ENCODE results near the gene LURAP1L.

LURAP1L gene

DNA sequence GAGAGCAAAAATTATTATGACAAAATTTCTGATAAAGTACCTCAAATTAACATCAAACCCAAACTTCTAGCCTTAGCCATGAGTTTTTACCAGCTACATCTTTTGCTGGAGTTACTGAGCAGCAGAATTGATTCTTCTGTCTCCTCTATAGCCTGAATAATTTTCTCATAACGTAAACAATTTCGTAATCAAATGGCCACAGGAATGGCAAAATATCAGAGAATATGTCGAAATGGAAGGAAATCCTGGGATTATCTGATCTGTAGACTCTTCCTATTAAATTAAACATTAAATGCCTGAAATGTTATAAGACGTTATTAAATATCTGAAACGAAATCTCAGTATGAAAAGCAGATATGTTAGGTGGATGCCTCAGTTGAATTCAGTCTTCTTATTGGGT, 41.1 kb downstream of the LURAP1L start:
- TF ChIP-seq, protein P1, sequence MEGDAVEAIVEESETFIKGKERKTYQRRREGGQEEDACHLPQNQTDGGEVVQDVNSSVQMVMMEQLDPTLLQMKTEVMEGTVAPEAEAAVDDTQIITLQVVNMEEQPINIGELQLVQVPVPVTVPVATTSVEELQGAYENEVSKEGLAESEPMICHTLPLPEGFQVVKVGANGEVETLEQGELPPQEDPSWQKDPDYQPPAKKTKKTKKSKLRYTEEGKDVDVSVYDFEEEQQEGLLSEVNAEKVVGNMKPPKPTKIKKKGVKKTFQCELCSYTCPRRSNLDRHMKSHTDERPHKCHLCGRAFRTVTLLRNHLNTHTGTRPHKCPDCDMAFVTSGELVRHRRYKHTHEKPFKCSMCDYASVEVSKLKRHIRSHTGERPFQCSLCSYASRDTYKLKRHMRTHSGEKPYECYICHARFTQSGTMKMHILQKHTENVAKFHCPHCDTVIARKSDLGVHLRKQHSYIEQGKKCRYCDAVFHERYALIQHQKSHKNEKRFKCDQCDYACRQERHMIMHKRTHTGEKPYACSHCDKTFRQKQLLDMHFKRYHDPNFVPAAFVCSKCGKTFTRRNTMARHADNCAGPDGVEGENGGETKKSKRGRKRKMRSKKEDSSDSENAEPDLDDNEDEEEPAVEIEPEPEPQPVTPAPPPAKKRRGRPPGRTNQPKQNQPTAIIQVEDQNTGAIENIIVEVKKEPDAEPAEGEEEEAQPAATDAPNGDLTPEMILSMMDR (conservative IDR thresholded peaks at IDR 0.05; ENCODE audit: low read length), result no peak
- no peak for TF ChIP-seq EZH2phosphoT487 (IDR thresholded peaks at IDR 0.05; ENCODE audit: borderline replicate concordance)
- no peaks in the 10 kb centered on the region for H3K79me2 ChIP-seq (ENCODE audit: insufficient read depth, low read length)
- no peak overlapping the region for H2AFZ ChIP-seq (ENCODE audit: low read length)
- H3K9me2 ChIP-seq (replicated peaks; ENCODE audit: low read depth, low read length), result no peaks in the 10 kb centered on the region
- no peak overlapping the region for H3K9ac ChIP-seq (ENCODE audit: low read depth, low read length, poor library complexity, severe bottlenecking)
- H4K20me1 ChIP-seq (ENCODE audit: insufficient read depth, low read length, poor library complexity, severe bottlenecking), result no peaks in the 10 kb centered on the region
- H3K4me2 ChIP-seq (ENCODE audit: low read depth, low read length, poor library complexity, severe bottlenecking), result no peak overlapping the region
- no peaks in the 10 kb centered on the region for H3K9me3 ChIP-seq (ENCODE audit: insufficient read depth, low read depth, low read length)
- H3K4me1 ChIP-seq (ENCODE audit: insufficient read depth, low read length, poor library complexity, severe bottlenecking), result no peaks in the 10 kb centered on the region
- no peaks in the 10 kb centered on the region for H3K36me3 ChIP-seq (ENCODE audit: insufficient read depth, low read length)
- H3K4me3 ChIP-seq (ENCODE audit: low read length, poor library complexity, severe bottlenecking), result no peak overlapping the region
- H3K27me3 ChIP-seq (ENCODE audit: insufficient read depth, low read length, poor library complexity, severe bottlenecking), result no peaks in the 10 kb centered on the region
- no peaks in the 10 kb centered on the region for H3F3A ChIP-seq (ENCODE audit: low read depth)

DNA sequence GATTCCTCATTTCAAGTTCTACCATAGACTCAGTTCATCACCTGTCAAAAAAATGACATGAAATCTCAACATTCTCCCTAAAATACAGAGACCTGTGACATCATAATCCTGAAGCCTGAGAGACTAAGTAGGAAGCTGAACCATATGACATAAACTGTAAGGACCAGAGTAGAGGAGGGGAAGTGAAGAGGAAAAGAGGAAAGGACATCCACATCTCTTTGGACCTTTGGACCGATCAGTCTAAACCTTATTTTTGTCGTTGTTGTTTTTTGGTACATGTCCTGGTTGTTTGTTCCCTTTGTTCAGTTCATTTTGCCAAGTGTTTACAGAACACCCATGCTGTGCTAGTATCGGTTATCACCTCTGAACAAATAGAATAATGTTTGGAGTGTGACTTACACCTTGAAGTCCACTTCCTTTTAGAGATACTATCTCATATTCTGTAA, 41.9 kb downstream of the LURAP1L start:
- Histone ChIP-seq H3K9ac (ENCODE audit: low read depth, low read length, poor library complexity, severe bottlenecking) (no peak overlapping the region), H2AFZ (ENCODE audit: low read length) (no peak overlapping the region), H3K36me3 (ENCODE audit: insufficient read depth, low read length) (no peaks in the 10 kb centered on the region), H3K9me3 (ENCODE audit: insufficient read depth, low read depth, low read length) (no peaks in the 10 kb centered on the region), H3K4me3 (ENCODE audit: low read length, poor library complexity, severe bottlenecking) (no peak overlapping the region), H3K27me3 (ENCODE audit: insufficient read depth, low read length, poor library complexity, severe bottlenecking) (no peaks in the 10 kb centered on the region), H3K9me2 (replicated peaks; ENCODE audit: low read depth, low read length) (no peaks in the 10 kb centered on the region), H3F3A (ENCODE audit: low read depth) (no peaks in the 10 kb centered on the region), H3K4me2 (ENCODE audit: low read depth, low read length, poor library complexity, severe bottlenecking) (no peak overlapping the region), H3K4me1 (ENCODE audit: insufficient read depth, low read length, poor library complexity, severe bottlenecking) (no peaks in the 10 kb centered on the region), H4K20me1 (ENCODE audit: insufficient read depth, low read length, poor library complexity, severe bottlenecking) (no peaks in the 10 kb centered on the region), H3K79me2 (ENCODE audit: insufficient read depth, low read length) (no peaks in the 10 kb centered on the region)
- TF ChIP-seq, protein P1 (conservative IDR thresholded peaks at IDR 0.05; ENCODE audit: low read length), result no peak
- no peak for TF ChIP-seq EZH2phosphoT487 (IDR thresholded peaks at IDR 0.05; ENCODE audit: borderline replicate concordance)

DNA sequence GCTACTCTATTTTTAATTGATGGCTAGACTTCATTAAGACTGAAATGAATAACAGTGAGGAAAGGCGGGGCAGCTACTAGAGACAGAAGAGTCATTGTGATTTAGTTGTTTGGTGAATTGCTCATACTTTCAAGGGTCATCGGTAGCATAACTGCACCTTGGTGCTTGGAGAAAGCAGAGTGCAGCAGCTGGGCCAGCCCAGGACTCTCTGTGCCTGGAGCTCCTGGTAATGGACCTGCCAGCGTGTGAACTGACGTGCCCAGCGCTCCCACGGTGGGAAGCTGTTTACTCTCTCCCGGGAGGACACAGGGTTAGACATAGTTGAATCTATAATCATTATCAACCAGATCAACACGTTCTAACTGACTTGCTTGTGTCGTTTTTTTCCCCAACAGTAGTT, 42.9 kb downstream of the LURAP1L start:
- Histone ChIP-seq H3K4me1 (ENCODE audit: insufficient read depth, low read length, poor library complexity, severe bottlenecking) (no peaks in the 10 kb centered on the region), H3K9ac (ENCODE audit: low read depth, low read length, poor library complexity, severe bottlenecking) (no peak overlapping the region), H3K4me3 (ENCODE audit: low read length, poor library complexity, severe bottlenecking) (no peak overlapping the region), H2AFZ (ENCODE audit: low read length) (no peak overlapping the region), H3K36me3 (ENCODE audit: insufficient read depth, low read length) (no peaks in the 10 kb centered on the region), H3K79me2 (ENCODE audit: insufficient read depth, low read length) (no peaks in the 10 kb centered on the region), H3K9me3 (ENCODE audit: insufficient read depth, low read depth, low read length) (no peaks in the 10 kb centered on the region), H4K20me1 (ENCODE audit: insufficient read depth, low read length, poor library complexity, severe bottlenecking) (no peaks in the 10 kb centered on the region), H3K27me3 (ENCODE audit: insufficient read depth, low read length, poor library complexity, severe bottlenecking) (no peaks in the 10 kb centered on the region), H3K4me2 (ENCODE audit: low read depth, low read length, poor library complexity, severe bottlenecking) (no peak overlapping the region), H3F3A (ENCODE audit: low read depth) (no peaks in the 10 kb centered on the region), H3K9me2 (replicated peaks; ENCODE audit: low read depth, low read length) (no peaks in the 10 kb centered on the region)
- TF ChIP-seq, protein P1 (conservative IDR thresholded peaks at IDR 0.05; ENCODE audit: low read length), result no peak
- no peak for TF ChIP-seq EZH2phosphoT487 (IDR thresholded peaks at IDR 0.05; ENCODE audit: borderline replicate concordance)

Data from Loucy (cell line).